ENCODE data around the gene LRTM2. TPM values are rescaled to one million over a fixed set of nuclear protein-coding genes. Genes with fewer than 3 reads are reported as not detected.

Gene LRTM2
- polyA plus RNA-seq, 1 donor from 2014 or later = 2.4 TPM

DNA sequence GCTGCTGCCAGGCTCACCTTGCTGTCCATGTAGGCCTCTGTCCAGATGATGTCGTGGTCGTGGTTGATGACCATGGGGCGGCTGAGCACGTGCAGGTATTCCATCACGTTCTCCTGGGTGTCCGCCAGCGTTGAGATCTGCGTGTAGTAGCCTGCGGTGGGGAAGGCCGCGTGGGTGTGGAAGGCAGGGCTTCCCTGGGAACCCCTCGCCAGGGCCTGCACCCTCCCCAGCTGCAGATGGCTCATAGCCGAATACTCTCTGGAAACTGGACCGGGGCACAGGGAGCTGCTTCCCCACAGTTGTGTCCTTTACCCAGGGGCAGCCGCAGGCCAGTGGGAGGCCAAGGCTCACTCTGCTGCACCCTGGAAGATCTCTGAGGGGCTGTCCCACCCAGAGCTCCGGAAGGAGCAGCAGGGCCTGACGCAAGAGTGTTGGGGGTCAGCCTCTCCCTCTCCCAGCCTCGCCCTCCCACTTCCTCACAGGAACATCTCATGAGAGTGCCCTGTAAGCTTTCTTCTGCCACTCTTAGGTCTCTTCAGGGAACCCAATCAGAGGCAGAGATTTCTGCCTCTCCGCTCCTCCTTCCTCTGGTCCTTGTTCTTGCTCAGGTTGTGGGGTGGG is 62.6 kb downstream of the LRTM2 start:
- no peak for TF ChIP-seq SMC3 (conservative IDR thresholded peaks at IDR 0.05; ENCODE audit: poor library complexity)
- no peak for TF ChIP-seq TAF1 (IDR thresholded peaks at IDR 0.05; ENCODE audit: low read depth)
- TF ChIP-seq RAD21 (conservative IDR thresholded peaks at IDR 0.05) = no peak
- TF ChIP-seq MXI1 (conservative IDR thresholded peaks at IDR 0.05; ENCODE audit: poor library complexity, severe bottlenecking) = no peak
- TF ChIP-seq, protein P1, sequence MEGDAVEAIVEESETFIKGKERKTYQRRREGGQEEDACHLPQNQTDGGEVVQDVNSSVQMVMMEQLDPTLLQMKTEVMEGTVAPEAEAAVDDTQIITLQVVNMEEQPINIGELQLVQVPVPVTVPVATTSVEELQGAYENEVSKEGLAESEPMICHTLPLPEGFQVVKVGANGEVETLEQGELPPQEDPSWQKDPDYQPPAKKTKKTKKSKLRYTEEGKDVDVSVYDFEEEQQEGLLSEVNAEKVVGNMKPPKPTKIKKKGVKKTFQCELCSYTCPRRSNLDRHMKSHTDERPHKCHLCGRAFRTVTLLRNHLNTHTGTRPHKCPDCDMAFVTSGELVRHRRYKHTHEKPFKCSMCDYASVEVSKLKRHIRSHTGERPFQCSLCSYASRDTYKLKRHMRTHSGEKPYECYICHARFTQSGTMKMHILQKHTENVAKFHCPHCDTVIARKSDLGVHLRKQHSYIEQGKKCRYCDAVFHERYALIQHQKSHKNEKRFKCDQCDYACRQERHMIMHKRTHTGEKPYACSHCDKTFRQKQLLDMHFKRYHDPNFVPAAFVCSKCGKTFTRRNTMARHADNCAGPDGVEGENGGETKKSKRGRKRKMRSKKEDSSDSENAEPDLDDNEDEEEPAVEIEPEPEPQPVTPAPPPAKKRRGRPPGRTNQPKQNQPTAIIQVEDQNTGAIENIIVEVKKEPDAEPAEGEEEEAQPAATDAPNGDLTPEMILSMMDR (IDR thresholded peaks at IDR 0.05; ENCODE audit: poor library complexity, severe bottlenecking) = no peak
- no peak for TF ChIP-seq EP300 (conservative IDR thresholded peaks at IDR 0.05; ENCODE audit: poor library complexity, severe bottlenecking)
- TF ChIP-seq POLR2AphosphoS5 (IDR thresholded peaks at IDR 0.05) = no peak
- no peak for TF ChIP-seq EZH2 (IDR thresholded peaks at IDR 0.05; ENCODE audit: borderline replicate concordance, insufficient read depth, low read length, poor library complexity, severe bottlenecking)
- Histone ChIP-seq H3K27ac (ENCODE audit: low read length) (no peak overlapping the region), H2AFZ (ENCODE audit: low read depth, low read length) (no peak overlapping the region), H4K20me1 (ENCODE audit: insufficient read depth) (no peaks in the 10 kb centered on the region), H3K9me2 (ENCODE audit: insufficient read depth, low read length) (no peaks in the 10 kb centered on the region), H3K4me3 (ENCODE audit: low read length) (no peak overlapping the region), H3F3A (ENCODE audit: insufficient read depth, low read length, poor library complexity, severe bottlenecking) (no peaks in the 10 kb centered on the region), H3K27me3 (ENCODE audit: insufficient read depth, low read depth, low read length) (no peaks in the 10 kb centered on the region), H3K9me3 (ENCODE audit: low read length) (no peaks in the 10 kb centered on the region), H3K9ac (ENCODE audit: low read length) (no peak overlapping the region), H3K36me3 (ENCODE audit: insufficient read depth, low read length) (no peaks in the 10 kb centered on the region), H3K4me2 (ENCODE audit: low read length) (no peak overlapping the region), H3K79me2 (replicated peaks; ENCODE audit: insufficient read depth, low read length) (no peaks in the 10 kb centered on the region)

DNA sequence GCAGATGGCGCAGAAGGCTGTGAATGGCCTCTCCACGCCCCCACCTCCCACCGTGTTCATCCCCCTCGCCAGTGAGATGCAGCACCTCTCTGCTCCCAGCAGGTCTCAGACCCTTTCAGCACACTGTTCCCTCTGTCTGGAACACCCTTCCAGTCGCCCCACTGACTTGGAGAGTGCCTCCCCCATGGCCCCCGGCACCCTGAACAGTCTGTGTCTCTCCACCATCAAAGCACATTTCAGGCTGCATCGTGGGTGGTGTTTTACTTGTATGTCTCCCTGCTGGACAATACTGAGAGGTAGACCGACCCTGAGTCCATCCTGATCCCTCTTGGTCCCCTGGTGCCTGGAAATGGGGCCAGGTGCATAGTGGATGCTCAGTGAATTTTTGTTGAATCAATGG is 63.1 kb downstream of the LRTM2 start:
- Histone ChIP-seq H3K27ac (ENCODE audit: low read length) (no peak overlapping the region), H3K9me2 (ENCODE audit: insufficient read depth, low read length) (no peaks in the 10 kb centered on the region)

DNA sequence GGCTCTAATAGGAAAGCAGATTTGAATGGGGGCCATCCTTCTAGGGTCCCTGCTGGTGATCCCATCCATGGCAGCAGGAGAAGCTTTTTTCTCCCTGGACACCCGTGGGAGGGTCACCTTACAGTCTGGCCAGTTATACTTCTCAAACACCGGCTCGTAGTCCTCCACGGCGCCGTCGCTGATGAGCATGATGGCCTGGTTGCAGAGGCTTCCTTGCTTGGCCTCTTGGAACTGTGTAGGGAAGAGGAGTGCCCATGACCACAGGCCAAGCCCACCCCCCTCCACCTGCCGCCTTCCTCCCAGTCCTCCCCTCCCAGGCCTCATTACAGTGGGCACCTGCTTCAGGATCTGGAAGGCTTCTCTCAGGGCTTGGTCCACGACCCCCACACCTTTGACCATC is 64.3 kb downstream of the LRTM2 start:
- no peak overlapping the region for H3K4me3 ChIP-seq (ENCODE audit: low read length)
- TF ChIP-seq, protein P1 (IDR thresholded peaks at IDR 0.05; ENCODE audit: poor library complexity, severe bottlenecking) = no peak
- TF ChIP-seq RAD21 (conservative IDR thresholded peaks at IDR 0.05) = no peak
- TF ChIP-seq, protein P2, sequence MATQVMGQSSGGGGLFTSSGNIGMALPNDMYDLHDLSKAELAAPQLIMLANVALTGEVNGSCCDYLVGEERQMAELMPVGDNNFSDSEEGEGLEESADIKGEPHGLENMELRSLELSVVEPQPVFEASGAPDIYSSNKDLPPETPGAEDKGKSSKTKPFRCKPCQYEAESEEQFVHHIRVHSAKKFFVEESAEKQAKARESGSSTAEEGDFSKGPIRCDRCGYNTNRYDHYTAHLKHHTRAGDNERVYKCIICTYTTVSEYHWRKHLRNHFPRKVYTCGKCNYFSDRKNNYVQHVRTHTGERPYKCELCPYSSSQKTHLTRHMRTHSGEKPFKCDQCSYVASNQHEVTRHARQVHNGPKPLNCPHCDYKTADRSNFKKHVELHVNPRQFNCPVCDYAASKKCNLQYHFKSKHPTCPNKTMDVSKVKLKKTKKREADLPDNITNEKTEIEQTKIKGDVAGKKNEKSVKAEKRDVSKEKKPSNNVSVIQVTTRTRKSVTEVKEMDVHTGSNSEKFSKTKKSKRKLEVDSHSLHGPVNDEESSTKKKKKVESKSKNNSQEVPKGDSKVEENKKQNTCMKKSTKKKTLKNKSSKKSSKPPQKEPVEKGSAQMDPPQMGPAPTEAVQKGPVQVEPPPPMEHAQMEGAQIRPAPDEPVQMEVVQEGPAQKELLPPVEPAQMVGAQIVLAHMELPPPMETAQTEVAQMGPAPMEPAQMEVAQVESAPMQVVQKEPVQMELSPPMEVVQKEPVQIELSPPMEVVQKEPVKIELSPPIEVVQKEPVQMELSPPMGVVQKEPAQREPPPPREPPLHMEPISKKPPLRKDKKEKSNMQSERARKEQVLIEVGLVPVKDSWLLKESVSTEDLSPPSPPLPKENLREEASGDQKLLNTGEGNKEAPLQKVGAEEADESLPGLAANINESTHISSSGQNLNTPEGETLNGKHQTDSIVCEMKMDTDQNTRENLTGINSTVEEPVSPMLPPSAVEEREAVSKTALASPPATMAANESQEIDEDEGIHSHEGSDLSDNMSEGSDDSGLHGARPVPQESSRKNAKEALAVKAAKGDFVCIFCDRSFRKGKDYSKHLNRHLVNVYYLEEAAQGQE (IDR thresholded peaks at IDR 0.05; ENCODE audit: borderline replicate concordance) = no peak
- no peak for TF ChIP-seq POLR2AphosphoS5 (IDR thresholded peaks at IDR 0.05)
- no peak for TF ChIP-seq MXI1 (conservative IDR thresholded peaks at IDR 0.05; ENCODE audit: poor library complexity, severe bottlenecking)
- H3K79me2 ChIP-seq (replicated peaks; ENCODE audit: insufficient read depth, low read length) = no peaks in the 10 kb centered on the region
- H3K27ac ChIP-seq (ENCODE audit: low read length) = no peak overlapping the region
- H3F3A ChIP-seq (ENCODE audit: insufficient read depth, low read length, poor library complexity, severe bottlenecking) = no peaks in the 10 kb centered on the region
- no peak overlapping the region for H3K9ac ChIP-seq (ENCODE audit: low read length)
- no peaks in the 10 kb centered on the region for H3K27me3 ChIP-seq (ENCODE audit: insufficient read depth, low read depth, low read length)
- H3K9me3 ChIP-seq (ENCODE audit: low read length) = peaks cover 3% of the 10 kb centered on the region
- no peaks in the 10 kb centered on the region for H4K20me1 ChIP-seq (ENCODE audit: insufficient read depth)
- no peaks in the 10 kb centered on the region for H3K9me2 ChIP-seq (ENCODE audit: insufficient read depth, low read length)
- no peak overlapping the region for H2AFZ ChIP-seq (ENCODE audit: low read depth, low read length)
- no peak overlapping the region for H3K4me2 ChIP-seq (ENCODE audit: low read length)
- H3K36me3 ChIP-seq (ENCODE audit: insufficient read depth, low read length) = no peaks in the 10 kb centered on the region

More for the DNA sequence above, 63.1 kb downstream of the LRTM2 start:
- H3K9ac ChIP-seq (ENCODE audit: low read length) = no peak overlapping the region
- H3K36me3 ChIP-seq (ENCODE audit: insufficient read depth, low read length) = no peaks in the 10 kb centered on the region
- H4K20me1 ChIP-seq (ENCODE audit: insufficient read depth) = no peaks in the 10 kb centered on the region
- no peaks in the 10 kb centered on the region for H3F3A ChIP-seq (ENCODE audit: insufficient read depth, low read length, poor library complexity, severe bottlenecking)
- no peaks in the 10 kb centered on the region for H3K27me3 ChIP-seq (ENCODE audit: insufficient read depth, low read depth, low read length)
- no peak overlapping the region for H3K4me2 ChIP-seq (ENCODE audit: low read length)
- no peak for TF ChIP-seq RAD21 (conservative IDR thresholded peaks at IDR 0.05)
- TF ChIP-seq EZH2 (IDR thresholded peaks at IDR 0.05; ENCODE audit: borderline replicate concordance, insufficient read depth, low read length, poor library complexity, severe bottlenecking) = no peak
- H3K4me3 ChIP-seq (ENCODE audit: low read length) = no peak overlapping the region
- H3K9me3 ChIP-seq (ENCODE audit: low read length) = no peaks in the 10 kb centered on the region
- H2AFZ ChIP-seq (ENCODE audit: low read depth, low read length) = no peak overlapping the region
- no peaks in the 10 kb centered on the region for H3K79me2 ChIP-seq (replicated peaks; ENCODE audit: insufficient read depth, low read length)
